ENCODE data around the gene CHPT1.
"Not testable (repeated sequence)": the region's sequence is repeated elsewhere in the genome, so short reads cannot be mapped to it uniquely, and the experiment has no call there.

- TF ChIP-seq CTCF (IDR thresholded peaks at IDR 0.05 in 4 of 5, conservative IDR thresholded peaks at IDR 0.05 in 1 of 5); POLR2A (IDR thresholded peaks at IDR 0.05): not testable (repeated sequence)
Measured at GRCh38 chr12:101681627-101682026, 15.8 kb upstream of the CHPT1 start.

All from gastrocnemius medialis (tissue), 4 donors.